K562 (cell line): ENCODE data around the gene TUBG2. TPM values are rescaled to one million over a fixed set of nuclear protein-coding genes. Genes with fewer than 3 reads are reported as not detected.

Source experiments
- ADNP ChIP-seq: fragments of 200-800 bp; sonication (Bioruptor generic); IDR thresholded peaks from 2 replicates; pipeline ENCODE4 v1.6.1; 2016; ENCODE audit warnings: missing genetic modification characterization, missing compliant biosample characterization
- BACH1 ChIP-seq: fragments of 200-800 bp; sonication (Bioruptor generic); IDR thresholded peaks from 2 replicates; pipeline ENCODE4 v1.6.1; 2016; ENCODE audit warnings: missing genetic modification characterization, missing compliant biosample characterization
- CUX1 ChIP-seq: fragments of 200-800 bp; sonication (Bioruptor generic); IDR thresholded peaks from 2 replicates; pipeline ENCODE4 v1.6.1; 2016; ENCODE audit warnings: missing genetic modification characterization, missing compliant biosample characterization
- ESRRA ChIP-seq: fragments of 450-650 bp; IDR thresholded peaks from 2 replicates; pipeline ENCODE4 v1.6.1; 2014; ENCODE audit warnings: low read depth, mild to moderate bottlenecking, moderate library complexity, borderline replicate concordance
- HNRNPH1 ChIP-seq: fragments of 200-400 bp; formaldehyde crosslinking; optimal IDR thresholded peaks from 2 replicates; pipeline ENCODE3; 2017; ENCODE audit warnings: low read depth, mild to moderate bottlenecking, low read length, moderate library complexity
- ZNF316 ChIP-seq: fragments of 450-650 bp; IDR thresholded peaks from 2 replicates; pipeline ENCODE4 v1.6.1; 2016
- ZNF551 ChIP-seq: fragments of 250-450 bp; sonication (Bioruptor Pico); IDR thresholded peaks from 2 replicates; pipeline ENCODE4 v1.5.0; 2021; ENCODE audit warnings: mild to moderate bottlenecking, moderate library complexity
- ZNF592 ChIP-seq: fragments of 450-650 bp; IDR thresholded peaks from 2 replicates; pipeline ENCODE4 v1.6.1; 2017; ENCODE audit warnings: antibody characterized with exemption, mild to moderate bottlenecking
- ZNF766 ChIP-seq: fragments of 200-800 bp; sonication (Bioruptor generic); conservative IDR thresholded peaks from 2 replicates; pipeline ENCODE4 v1.6.1; 2016; ENCODE audit warnings: missing genetic modification characterization, missing compliant biosample characterization
- ZNF79 ChIP-seq: fragments of 250-450 bp; sonication (Bioruptor Pico); IDR thresholded peaks from 2 replicates; pipeline ENCODE4 v1.4.0; 2020; ENCODE audit warnings: low read depth, mild to moderate bottlenecking, moderate library complexity
- polyA plus RNA-seq, 8 experiments: library from polyadenylated mRNA; depleted of rRNA in 4 of 8; stranded (reverse) in 5 of 8; unstranded in 3 of 8; fragments of >200 nt; fragmentation: Nextera tagmentation in 2 of 8; fragmentation: Illumina TruSeq in 1 of 8; extraction: Ambion mirVana in 2 of 8; extraction: Trizol in 1 of 8; gene quantifications; 2 replicates each; pipeline versions ENCODE4 v1.2.1 to v1.2.3, GENCODE V29; 2011 to 2014; ENCODE audit warnings: inconsistent platforms in 1 of 8, missing spikeins in 1 of 8
- total RNA-seq, 7 experiments: library from RNA; depleted of rRNA in 6 of 7; stranded (reverse); fragments of >200 nt in 6 of 7; fragmentation: Illumina TruSeq in 2 of 7; extraction: Trizol in 2 of 7; gene quantifications; 2 replicates each; pipeline versions ENCODE4 v1.2.1 to v1.2.3, GENCODE V29; 2011 to 2021; ENCODE audit warnings: low replicate concordance in 1 of 7

The TUBG2 gene
- total and polyA plus RNA-seq, 9 of the 15 experiments (the other 6 are each of a cell fraction or from before 2014, with no cell fraction given) = 0.09 to 0.80 (median 0.24) TPM; not detected in 2

GRCh38 chr17:42699415-42699740 lies 40.3 kb downstream of the TUBG2 start (continued):
- TF ChIP-seq CUX1 (CRISPR knock-in tag) = 0 out of 2 replicates have a peak, but pooled peaks have one; percentile 61
- TF ChIP-seq ZNF592 = peak; percentile 66; the same call in 1 of the 2 replicates
- 0 out of 2 replicates have a peak, but pooled peaks have one; percentile 1 for TF ChIP-seq ZNF316
- TF ChIP-seq ZNF79 (CRISPR knock-in tag) = no peak
- 0 out of 2 replicates have a peak, but pooled peaks have one; percentile 13 for TF ChIP-seq BACH1 (tag)
- no peak for TF ChIP-seq ZNF551
- peak; percentile 48; the same call in 1 of the 2 replicates for TF ChIP-seq ZNF766 (CRISPR knock-in tag)
- no peak for TF ChIP-seq HNRNPH1
- TF ChIP-seq ESRRA = no peak
- TF ChIP-seq ADNP (tag) = 0 out of 2 replicates have a peak, but pooled peaks have one; percentile 1
